GM18873 (cell line): Measurements from ENCODE around the gene CRAT.

Experiments
- ATAC-seq: cut with Tn5 transposase; IDR thresholded peaks from one replicate; pipeline ENCODE4 v1.9.1; 2021; ENCODE audit warnings: mild to moderate bottlenecking, moderate library complexity, moderate number of reproducible peaks; ENCODE audit not compliant: unreplicated experiment, low FRiP score

The CRAT gene

DNA sequence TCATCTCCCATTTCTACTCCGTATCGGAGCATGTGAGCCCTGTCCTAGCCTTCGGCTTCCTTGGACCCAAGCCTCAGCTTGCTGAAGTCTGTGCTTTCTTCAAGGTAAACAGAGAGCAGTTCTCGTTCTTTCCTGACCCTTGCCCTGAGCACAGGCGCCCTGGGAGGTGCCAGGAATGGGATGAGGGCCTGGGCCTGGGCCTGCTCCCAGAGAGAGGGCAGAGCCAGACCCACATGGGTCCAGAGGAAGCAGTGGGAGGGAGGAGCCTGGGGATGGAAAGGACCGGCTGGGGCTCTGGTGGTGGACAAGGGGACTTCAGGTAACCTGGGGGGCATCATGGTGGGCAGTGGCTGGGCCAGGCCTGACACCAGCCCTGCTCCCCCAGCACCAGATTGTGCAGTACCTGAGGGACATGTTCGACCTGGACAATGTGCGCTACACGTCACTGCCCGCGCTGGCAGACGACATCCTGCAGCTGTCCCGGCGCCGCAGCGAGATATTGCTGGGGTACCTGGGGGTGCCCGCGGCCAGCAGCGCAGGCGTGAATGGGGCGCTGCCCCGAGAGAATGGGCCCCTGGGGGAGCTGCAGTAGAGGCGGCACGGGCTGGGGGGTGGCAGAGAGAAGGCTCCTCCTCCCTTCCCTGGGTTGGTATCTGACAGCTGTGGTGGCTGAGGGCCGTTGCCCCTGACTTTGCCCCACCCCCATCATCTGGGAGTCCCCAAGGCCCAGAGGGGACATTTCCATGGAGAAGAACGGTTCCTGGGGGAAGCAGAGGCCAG lies 40.5 kb downstream of the CRAT start:
- no peak for ATAC-seq

DNA sequence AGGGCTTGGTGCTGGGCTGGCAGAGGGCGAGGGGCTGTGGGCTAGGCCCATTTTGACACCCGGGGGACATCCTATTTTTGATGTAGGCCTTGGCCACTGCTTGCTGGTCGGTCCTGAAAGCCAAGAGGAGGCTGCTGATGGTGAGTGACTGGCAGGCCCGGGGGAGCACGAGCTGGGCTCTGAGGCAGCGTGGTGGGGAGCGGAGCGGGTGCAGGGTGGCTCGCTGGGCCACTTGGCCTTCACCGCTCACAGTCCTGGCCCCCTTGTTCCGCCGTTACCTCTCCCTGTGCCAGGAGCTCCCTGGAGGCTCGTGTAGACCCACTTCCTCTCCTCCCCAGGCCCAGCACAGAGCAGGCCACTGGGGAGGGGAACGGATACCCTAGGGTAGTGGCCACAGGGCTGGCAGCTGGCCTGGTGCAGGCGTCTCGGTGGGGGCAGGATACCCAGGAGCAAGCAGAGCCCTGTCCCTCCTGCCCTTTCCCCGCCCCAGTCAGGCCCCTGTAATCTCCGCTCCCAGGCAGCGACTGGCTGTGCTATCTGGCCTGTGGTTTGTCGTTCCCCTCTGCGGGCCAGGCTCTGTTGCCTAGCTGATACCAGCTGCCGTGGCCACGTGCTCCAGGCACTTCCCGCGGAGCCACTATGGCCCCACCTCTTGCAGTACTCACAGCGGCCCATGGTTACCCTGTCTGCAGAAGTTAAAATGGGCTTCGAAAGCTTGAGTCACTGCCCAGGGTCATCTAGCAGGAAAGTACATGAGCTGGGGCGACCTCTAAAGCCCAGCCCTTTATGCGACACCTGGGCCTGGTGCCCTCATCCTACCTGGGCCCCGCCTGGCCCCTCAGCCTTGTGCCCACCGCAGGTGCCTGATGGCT lies 41.4 kb downstream of the CRAT start:
- no peak for ATAC-seq

DNA sequence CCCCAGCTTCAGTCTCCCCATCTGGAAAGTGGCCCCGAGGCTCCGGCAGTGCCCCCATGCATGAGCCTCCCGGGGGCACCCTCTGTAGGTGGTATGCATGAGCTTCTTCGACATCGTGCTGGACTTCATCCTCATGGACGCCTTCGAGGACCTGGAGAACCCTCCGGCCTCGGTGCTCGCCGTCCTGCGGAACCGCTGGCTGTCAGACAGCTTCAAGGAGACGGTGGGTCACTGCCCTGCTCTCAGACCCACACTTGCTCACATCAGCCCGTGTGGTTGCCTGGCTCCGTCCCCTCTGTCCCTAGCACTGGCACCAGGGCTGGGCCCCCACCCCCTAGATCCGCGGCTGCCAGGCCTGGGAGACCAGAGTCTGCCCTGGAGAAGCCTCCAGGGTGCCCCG lies 42.5 kb downstream of the CRAT start:
- no peak for ATAC-seq

DNA sequence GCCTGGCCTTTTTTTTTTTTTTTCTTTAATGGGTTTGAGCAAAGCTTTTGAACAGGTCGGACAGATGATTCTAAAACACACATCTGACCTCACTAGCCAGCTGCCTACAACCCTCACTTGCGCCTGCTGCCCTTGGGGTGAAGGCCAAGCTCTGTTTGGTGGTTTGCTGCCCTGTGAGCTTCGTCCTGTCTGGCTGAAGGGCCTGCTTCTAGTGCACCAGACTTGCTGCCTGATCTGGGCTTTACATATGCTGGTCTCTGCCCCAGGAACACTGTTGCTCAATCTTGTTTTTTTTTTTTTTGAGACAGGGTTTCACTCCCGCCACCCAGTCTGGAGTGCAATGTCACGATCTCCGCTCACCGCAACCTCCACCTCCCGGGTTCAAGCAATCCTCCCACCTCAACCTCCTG lies 46.1 kb downstream of the CRAT start:
- ATAC-seq = no peak

DNA sequence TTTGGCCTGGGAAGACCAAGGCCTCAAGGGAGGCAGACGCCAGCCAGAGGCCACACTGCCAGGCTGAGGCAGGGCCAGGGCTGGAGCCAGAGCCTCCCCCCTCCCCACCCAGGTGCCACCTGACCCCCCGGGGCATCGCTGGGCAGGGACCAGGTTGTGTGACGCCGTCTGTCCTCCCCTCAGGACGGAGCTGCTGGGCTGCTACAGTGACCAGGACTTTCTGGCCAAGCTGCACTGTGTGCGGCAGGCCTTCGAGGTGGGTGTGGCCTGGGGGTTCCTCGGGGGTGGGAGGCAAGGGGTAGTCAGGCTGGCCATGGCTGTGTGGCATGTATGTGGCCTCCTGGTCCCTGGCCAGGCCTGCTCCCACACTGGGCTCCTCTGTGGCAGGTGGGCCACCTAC lies 47.5 kb downstream of the CRAT start:
- ATAC-seq = no peak

DNA sequence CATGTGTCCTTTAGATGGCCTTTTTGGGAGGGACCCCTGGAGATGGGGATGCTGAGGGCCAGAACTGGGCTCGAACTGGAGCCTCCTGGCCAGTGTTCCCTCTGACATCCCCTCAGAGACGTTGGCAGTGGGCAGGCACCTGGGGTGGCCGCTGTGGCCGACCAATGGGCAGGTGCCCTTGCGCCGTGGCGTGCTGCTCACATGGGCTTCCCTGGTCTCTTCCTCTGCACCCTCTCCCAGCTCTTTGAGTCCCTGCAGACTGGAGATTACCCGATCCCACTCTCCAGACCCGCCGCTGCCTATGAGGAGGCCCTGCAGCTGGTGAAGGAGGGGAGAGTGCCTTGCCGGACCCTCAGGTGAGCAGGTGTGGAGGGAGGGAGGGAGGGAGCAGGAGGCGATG lies 49.6 kb downstream of the CRAT start:
- no peak for ATAC-seq

DNA sequence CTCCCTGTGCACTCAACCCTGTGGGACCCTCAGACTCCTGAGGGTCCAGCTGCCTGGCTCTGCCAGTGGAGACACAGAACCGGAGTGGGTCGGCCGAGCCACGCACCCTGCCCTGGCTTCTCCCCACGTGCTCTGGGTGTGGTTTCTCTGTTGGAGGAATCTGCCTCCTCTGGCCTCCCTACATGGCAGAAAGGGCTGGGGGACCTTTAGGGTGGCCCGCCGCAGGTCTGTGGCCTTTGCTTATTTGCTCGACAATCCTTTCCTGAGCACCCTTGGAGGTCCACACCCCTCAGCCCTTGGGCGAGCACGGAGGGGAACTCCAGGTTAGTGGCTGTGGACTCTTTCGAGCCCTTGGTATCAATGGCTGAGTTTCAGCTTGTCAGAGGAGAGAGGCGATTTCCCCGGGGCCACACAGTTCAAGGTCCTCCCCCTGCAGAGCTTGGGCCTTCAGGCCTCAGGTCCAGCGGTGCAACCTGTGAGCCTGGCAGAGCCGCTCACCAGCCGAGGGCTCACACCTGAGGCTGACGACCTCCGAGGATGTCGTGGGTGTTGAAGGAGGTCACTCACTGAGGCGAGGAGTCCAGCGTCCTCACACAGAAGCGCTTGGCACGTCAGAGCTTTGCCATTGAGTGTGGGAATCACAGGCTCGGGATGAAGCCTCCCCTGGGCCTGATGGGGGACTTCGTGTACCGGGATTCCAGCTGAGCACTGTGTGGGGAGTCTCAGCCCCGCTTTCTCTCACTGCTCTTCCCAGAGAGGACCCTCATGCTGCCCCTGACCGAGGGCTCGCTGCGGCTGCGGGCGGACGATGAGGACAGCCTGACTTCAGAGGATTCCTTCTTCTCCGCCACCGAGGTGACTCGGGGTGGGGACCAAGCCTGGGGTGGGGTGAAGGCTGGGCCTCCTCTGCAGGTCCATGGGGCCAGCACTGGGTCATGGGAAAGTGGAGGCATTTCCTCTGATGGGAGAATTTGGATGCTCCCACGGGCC lies 50.5 kb downstream of the CRAT start:
- ATAC-seq = no peak

DNA sequence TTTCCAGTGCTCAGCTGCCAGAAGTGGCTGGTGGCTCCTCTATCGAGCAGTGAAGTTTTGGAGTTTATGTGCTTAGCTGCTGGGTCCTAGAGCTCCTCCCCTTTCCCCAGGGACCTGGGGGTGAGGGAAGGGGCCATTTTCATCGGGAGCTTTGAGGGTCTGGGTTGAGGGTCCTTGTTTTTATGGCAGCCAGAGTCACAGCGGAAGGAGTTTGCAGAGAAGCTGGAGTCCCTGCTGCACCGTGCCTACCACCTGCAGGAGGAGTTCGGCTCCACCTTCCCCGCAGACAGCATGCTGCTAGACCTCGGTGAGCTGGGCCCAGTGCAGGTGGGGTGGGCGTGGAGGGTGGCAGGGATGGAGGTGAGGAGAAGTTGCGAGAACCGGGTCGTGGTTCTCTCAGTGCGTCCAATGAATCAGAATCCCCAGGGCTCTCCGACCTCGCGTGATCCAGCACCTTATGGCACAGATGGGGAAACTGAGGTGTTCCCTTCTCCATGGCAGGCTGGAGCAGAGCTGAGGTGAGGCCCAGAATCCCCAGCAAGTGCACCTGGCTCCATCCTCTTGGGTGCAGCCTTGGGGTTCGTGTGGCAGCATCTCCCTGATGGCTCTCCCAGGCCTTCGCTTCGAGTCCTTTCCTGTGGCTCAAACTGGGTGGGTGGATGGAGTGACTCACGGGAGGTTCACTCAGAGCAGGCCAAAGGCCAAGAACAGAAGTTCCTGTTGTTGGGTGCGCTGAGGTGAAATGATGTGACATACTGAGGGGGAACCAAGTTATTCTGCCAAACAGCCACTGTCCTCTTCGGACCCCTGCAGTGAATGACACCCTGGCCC lies 51.4 kb downstream of the CRAT start:
- no peak for ATAC-seq

DNA sequence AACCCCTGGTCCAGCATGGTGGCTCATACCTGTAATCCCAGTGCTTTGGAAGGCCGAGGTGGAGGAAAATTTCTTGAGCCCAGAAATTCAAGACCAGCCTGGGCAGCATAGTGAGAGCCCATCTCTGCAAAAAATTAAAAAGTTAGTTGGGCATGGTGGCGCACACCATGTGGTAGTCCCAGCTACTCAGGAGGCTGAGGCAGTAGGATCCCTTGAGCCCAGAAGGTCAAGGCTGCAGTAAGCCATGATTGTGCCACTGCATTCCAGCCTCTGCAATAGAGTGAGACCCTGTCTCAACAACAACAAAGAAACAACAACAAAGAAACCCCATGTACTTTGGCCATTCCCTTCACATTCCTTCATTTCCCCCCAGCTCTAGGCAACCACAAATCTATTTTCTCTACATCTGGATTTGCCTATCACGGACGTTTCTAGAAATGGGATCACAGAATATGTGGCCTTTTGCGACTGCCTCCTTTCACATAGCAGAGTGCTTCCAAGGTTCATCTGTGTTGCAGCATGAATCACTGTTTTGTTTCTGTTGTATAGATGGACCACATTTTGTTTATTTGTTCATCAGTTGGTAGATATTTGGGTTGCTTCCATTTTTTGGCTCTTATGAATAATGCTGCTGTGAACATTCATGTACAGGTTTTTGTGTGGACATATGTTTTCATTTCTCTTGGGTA lies 56.3 kb downstream of the CRAT start:
- ATAC-seq = no peak

DNA sequence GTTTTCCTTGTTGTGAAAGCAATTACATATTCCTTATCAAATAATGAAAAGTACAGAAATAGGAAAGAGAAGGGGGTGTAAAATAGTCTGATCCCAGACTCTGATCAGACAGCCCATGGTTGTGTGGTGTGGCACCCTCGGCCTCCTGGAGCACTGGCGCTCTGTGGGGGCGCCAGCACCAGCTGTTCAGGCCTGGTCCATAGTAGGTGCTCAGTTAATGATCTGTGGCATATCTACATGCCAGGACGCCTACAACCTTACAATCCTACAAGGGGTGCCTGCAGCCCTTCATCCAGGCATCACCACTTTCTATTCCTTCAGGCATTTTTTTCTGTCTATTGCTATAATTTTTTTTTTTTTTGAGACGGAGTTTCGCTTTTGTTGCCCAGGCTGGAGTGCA lies 57.6 kb downstream of the CRAT start:
- no peak for ATAC-seq

DNA sequence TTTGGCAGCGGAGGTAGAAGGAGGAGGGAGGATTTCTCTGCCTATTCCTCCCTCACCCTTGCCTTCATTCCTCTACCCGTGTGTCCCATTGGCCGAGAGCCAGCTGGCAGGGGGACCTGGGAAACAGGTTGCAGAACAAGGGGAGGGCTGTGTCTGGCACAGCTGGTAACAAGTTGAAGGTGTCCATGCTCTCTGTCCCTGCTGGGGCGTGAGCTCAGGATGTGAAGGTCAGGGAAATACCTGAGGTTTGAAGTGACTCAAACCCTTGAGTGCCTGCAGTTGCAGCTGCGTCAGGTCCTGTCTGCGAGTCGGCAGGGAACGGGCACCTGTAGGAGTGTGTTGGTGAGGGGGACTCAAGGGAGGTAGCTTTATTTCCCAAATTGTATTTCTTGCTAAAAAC lies 58.0 kb downstream of the CRAT start:
- ATAC-seq = no peak
